Cardiac muscle cell (in vitro differentiated cells and primary cell): Measurements from ENCODE around the gene DNAH8. TPM values are rescaled to one million over a fixed set of nuclear protein-coding genes. Genes with fewer than 3 reads are reported as not detected.

Experiments used
- DNase-seq, 2 donors: peaks; one replicate each; pipeline versions ENCODE4 v3.0.0 to v3.0.0-alpha.2; 2010 to 2017; ENCODE audit warnings: low read depth in 1 of 2, low spot score in 1 of 2
- H3K27ac ChIP-seq: fragments of 200-600 bp; sonication (generic); 2 replicates; pipeline ENCODE4 v1.5.1; 2016
- H3K27me3 ChIP-seq: fragments of 200-600 bp; sonication (generic); 2 replicates; pipeline ENCODE4 v1.6.0; 2016; ENCODE audit warnings: control low read depth
- H3K36me3 ChIP-seq: fragments of 200-600 bp; sonication (generic); 2 replicates; pipeline ENCODE4 v1.5.1; 2016; ENCODE audit warnings: control low read depth
- H3K4me1 ChIP-seq: fragments of 200-600 bp; sonication (generic); 2 replicates; pipeline ENCODE4 v1.8.1; 2017; ENCODE audit warnings: low read depth, mild to moderate bottlenecking, mixed run types
- H3K4me3 ChIP-seq: fragments of 200-600 bp; sonication (generic); 2 replicates; pipeline ENCODE4 v1.5.1; 2016; ENCODE audit warnings: mild to moderate bottlenecking
- H3K9me3 ChIP-seq: fragments of 200-600 bp; sonication (generic); 2 replicates; pipeline ENCODE4 v1.5.1; 2017; ENCODE audit warnings: low read depth, mild to moderate bottlenecking, control low read depth
- CTCF ChIP-seq: IDR thresholded peaks from 2 replicates; pipeline ENCODE4 v1.5.1; 2012; ENCODE audit warnings: low read depth, mild to moderate bottlenecking, low read length
- polyA plus RNA-seq: library from polyadenylated mRNA; unstranded; fragments of >200 nt; fragmentation: Nextera tagmentation; extraction: Ambion mirVana; gene quantifications from 2 replicates; pipeline ENCODE4 v1.2.1, GENCODE V29; 2016
- total RNA-seq: library from RNA; depleted of rRNA; stranded (reverse); fragments of >200 nt; gene quantifications from 2 replicates; pipeline ENCODE4 v1.2.3, GENCODE V29; 2016

The DNAH8 gene
- total and polyA plus RNA-seq, 2 experiments from 2014 or later = not detected

GRCh38 chr6:39044181-39044580 lies 329.1 kb downstream of the DNAH8 start:
- no peak for TF ChIP-seq CTCF
- H3K36me3 ChIP-seq = no peaks in the 10 kb centered on the region
- no peak overlapping the region for H3K4me3 ChIP-seq
- H3K4me1 ChIP-seq = no peaks in the 10 kb centered on the region
- no peaks in the 10 kb centered on the region for H3K9me3 ChIP-seq
- no peak for DNase-seq
- H3K27me3 ChIP-seq = peaks cover 56% of the 10 kb centered on the region
- no peak overlapping the region for H3K27ac ChIP-seq

GRCh38 chr6:39047434-39048327 lies 332.6 kb downstream of the DNAH8 start:
- H3K27me3 ChIP-seq = peaks cover 74% of the 10 kb centered on the region
- H3K36me3 ChIP-seq = no peaks in the 10 kb centered on the region
- H3K4me3 ChIP-seq = no peak overlapping the region
- no peak overlapping the region for H3K27ac ChIP-seq
- TF ChIP-seq CTCF = no peak
- no peak for DNase-seq
- H3K9me3 ChIP-seq = no peaks in the 10 kb centered on the region
- no peaks in the 10 kb centered on the region for H3K4me1 ChIP-seq

- H3K9me3 ChIP-seq = no peaks in the 10 kb centered on the region
- no peaks in the 10 kb centered on the region for H3K4me1 ChIP-seq
- DNase-seq = peak in 1 of 2 donors; percentile 34
- no peak within 1 kb of the TSS for H3K27ac ChIP-seq
- H3K4me3 ChIP-seq = peak within 1 kb of the TSS; percentile 35
- TF ChIP-seq CTCF = no peak
- H3K27me3 ChIP-seq = peaks cover 70% of the 10 kb centered on the region
- H3K36me3 ChIP-seq = no peaks in the 10 kb centered on the region
Observed at GRCh38 chr6:39048481-39049399, 333.6 kb downstream of the DNAH8 start, which contains the start of gene GLP1R. TSS of gene GLP1R (plus strand) at chr6:39048781. CDS start at chr6:39048841, 60 bp downstream.

- DNase-seq = peak in 1 of 2 donors; percentile 52
- Histone ChIP-seq H3K4me1 (no peaks in the 10 kb centered on the region), H3K27me3 (peaks cover 65% of the 10 kb centered on the region), H3K27ac (no peak overlapping the region), H3K9me3 (no peaks in the 10 kb centered on the region), H3K36me3 (no peaks in the 10 kb centered on the region), H3K4me3 (no peak overlapping the region)
- no peak for TF ChIP-seq CTCF
Observed at GRCh38 chr6:39049575-39050283, 334.6 kb downstream of the DNAH8 start.
